Natural killer cell (primary cell): ENCODE data around the gene CTTN. TPM values are rescaled to one million over a fixed set of nuclear protein-coding genes. Genes with fewer than 3 reads are reported as not detected.
A peak's percentile ranks its signal among the peaks of the same experiment; 100 is the strongest.

Source experiments
- ATAC-seq, 3 donors: fragments of 150-1000 bp in 2 of 3; fragments of 200-7000 bp in 1 of 3; cut with Tn5 transposase; 1 replicate in 1 of 3; 2 replicates in 2 of 3; pipeline ENCODE4 v1.10.0; 2021; ENCODE audit warnings: mild to moderate bottlenecking in 2 of 3, moderate library complexity in 2 of 3
- DNase-seq, 2 donors: peaks; one replicate each; pipeline versions ENCODE4 v3.0.0 to v3.0.0-alpha.2; 2013 to 2021; ENCODE audit warnings: mixed read lengths in 1 of 2
- H3K27ac ChIP-seq: one replicate; pipeline ENCODE4 v1.5.1; 2013; ENCODE audit warnings: mild to moderate bottlenecking, low read length
- H3K27me3 ChIP-seq: one replicate; pipeline ENCODE4 v1.6.1; 2013; ENCODE audit warnings: low read length; ENCODE audit not compliant: control insufficient read depth, insufficient read depth
- H3K36me3 ChIP-seq: one replicate; pipeline ENCODE4 v1.6.1; 2013; ENCODE audit warnings: low read length; ENCODE audit not compliant: control insufficient read depth, insufficient read depth
- H3K4me1 ChIP-seq: one replicate; pipeline ENCODE4 v1.6.1; 2013; ENCODE audit warnings: low read length; ENCODE audit not compliant: control insufficient read depth, insufficient read depth
- H3K4me3 ChIP-seq: one replicate; pipeline ENCODE4 v1.5.1; 2013; ENCODE audit warnings: low read length
- H3K9me3 ChIP-seq: one replicate; pipeline ENCODE4 v1.6.1; 2013; ENCODE audit warnings: low read length; ENCODE audit not compliant: control insufficient read depth, insufficient read depth
- H3K27ac Mint-ChIP-seq, 2 donors: one replicate each; pipeline ENCODE4 v1.8.0; 2022; ENCODE audit warnings: mild to moderate bottlenecking in 2 of 2, mixed read lengths in 2 of 2, moderate library complexity in 1 of 2
- H3K27me3 Mint-ChIP-seq, 2 donors: one replicate each; pipeline ENCODE4 v1.8.0; 2022; ENCODE audit warnings: low read depth in 2 of 2, mixed read lengths in 2 of 2
- H3K36me3 Mint-ChIP-seq: one replicate; pipeline ENCODE4 v1.8.0; 2022; ENCODE audit warnings: mixed read lengths
- H3K4me1 Mint-ChIP-seq, 2 donors: one replicate each; pipeline ENCODE4 v1.8.0; 2022; ENCODE audit warnings: mixed read lengths in 2 of 2
- H3K4me3 Mint-ChIP-seq: one replicate; pipeline ENCODE4 v1.8.0; 2022; ENCODE audit warnings: mild to moderate bottlenecking, moderate library complexity, mixed read lengths
- H3K9me3 Mint-ChIP-seq, 2 donors: one replicate each; pipeline ENCODE4 v1.8.0; 2022; ENCODE audit warnings: mixed read lengths in 2 of 2
- CTCF ChIP-seq: fragments of 200-600 bp; IDR thresholded peaks from one replicate; pipeline ENCODE4 v1.8.0; 2022; ENCODE audit warnings: antibody characterized with exemption
- WGBS: methylation state at CpG from one replicate; pipeline ENCODE4 v1.1.7; 2013; ENCODE audit warnings: missing lambda C conversion rate; ENCODE audit not compliant: insufficient coverage; 5-methylcytosine and 5-hydroxymethylcytosine counted together
- intact Hi-C: fragments of 100-400 bp; cut with micrococcal nuclease; formaldehyde crosslinking; loops from one replicate; pipeline ENCODE4 v1.14.2; 2022
- total RNA-seq, 4 donors: library from RNA; stranded (reverse); fragments of 120-200 nt in 1 of 4; gene quantifications; one replicate each; pipeline versions ENCODE4 v1.2.3 to v1.2.4, GENCODE V29; 2013 to 2022

The CTTN gene
- total RNA-seq, 3 donors from 2014 or later (not counting 1 experiment from before 2014, with no cell fraction given): 0.59 to 5.8 (median 1.8) TPM

- H3K27me3 Mint-ChIP-seq: peaks cover 22 to 49% of the 10 kb centered on the region in 2 donors
- H3K4me1 Mint-ChIP-seq: peaks cover 0 to 13% of the 10 kb centered on the region in 2 donors
- H3K9me3 Mint-ChIP-seq: no peaks in the 10 kb centered on the region
- no peak for TF ChIP-seq CTCF
- no peak overlapping the region for H3K27ac ChIP-seq
- no peaks in the 10 kb centered on the region for H3K36me3 ChIP-seq
- no peak overlapping the region for H3K27ac Mint-ChIP-seq
- H3K4me3 Mint-ChIP-seq: no peak overlapping the region
- intact Hi-C loops: no loop called here
- peaks cover 7% of the 10 kb centered on the region for H3K27me3 ChIP-seq
- H3K36me3 Mint-ChIP-seq: no peaks in the 10 kb centered on the region
- H3K9me3 ChIP-seq: no peaks in the 10 kb centered on the region
- no peaks in the 10 kb centered on the region for H3K4me1 ChIP-seq
- 89% methylated on average over 10 of the region's 10 CpGs for WGBS
- ATAC-seq: no peak
- no peak for DNase-seq
- H3K4me3 ChIP-seq: no peak overlapping the region
These were observed 67.8 kb downstream of the CTTN start for GRCh38 chr11:70466154-70466553.

- Histone ChIP-seq H3K27ac (no peak overlapping the region), H3K9me3 (no peaks in the 10 kb centered on the region), H3K4me1 (no peaks in the 10 kb centered on the region), H3K4me3 (no peak overlapping the region), H3K27me3 (peaks cover 7% of the 10 kb centered on the region), H3K36me3 (no peaks in the 10 kb centered on the region)
- no peak for ATAC-seq
- intact Hi-C loops: no loop called here
- DNase-seq: no peak
- peaks cover 0 to 13% of the 10 kb centered on the region in 2 donors for H3K4me1 Mint-ChIP-seq
- 90% methylated on average over 8 of the region's 8 CpGs for WGBS
- H3K36me3 Mint-ChIP-seq: no peaks in the 10 kb centered on the region
- TF ChIP-seq CTCF: no peak
- H3K4me3 Mint-ChIP-seq: no peak overlapping the region
- no peaks in the 10 kb centered on the region for H3K9me3 Mint-ChIP-seq
- no peak overlapping the region for H3K27ac Mint-ChIP-seq
- peaks cover 19 to 48% of the 10 kb centered on the region in 2 donors for H3K27me3 Mint-ChIP-seq
These were observed 68.3 kb downstream of the CTTN start for GRCh38 chr11:70466596-70466995.

- Mint-ChIP-seq H3K36me3 (no peaks in the 10 kb centered on the region), H3K9me3 (no peaks in the 10 kb centered on the region), H3K4me3 (no peak overlapping the region), H3K27ac (no peak overlapping the region), H3K27me3 (peaks cover 16 to 56% of the 10 kb centered on the region in 2 donors), H3K4me1 (peaks cover 0 to 13% of the 10 kb centered on the region in 2 donors)
- Histone ChIP-seq H3K36me3 (no peaks in the 10 kb centered on the region), H3K27me3 (peaks cover 3% of the 10 kb centered on the region), H3K27ac (no peak overlapping the region), H3K4me1 (no peaks in the 10 kb centered on the region), H3K4me3 (no peak overlapping the region), H3K9me3 (no peaks in the 10 kb centered on the region)
- DNase-seq: peak in 1 of 2 donors; percentile 25
- peak; percentile 57 for TF ChIP-seq CTCF
- ATAC-seq: peak in 1 of 3 donors; percentile 52
- intact Hi-C loops: no loop called here
- WGBS: 61% methylated on average over 18 of the region's 20 CpGs
These were observed 69.1 kb downstream of the CTTN start for GRCh38 chr11:70467201-70468085.
